HEK293 (cell line): ENCODE results near the gene PHLDB1.

ENCODE experiments used
- BCL11A ChIP-seq: fragments of 450-650 bp; formaldehyde crosslinking; IDR thresholded peaks from 2 replicates; pipeline ENCODE4 v1.5.1; 2016; ENCODE audit warnings: low read depth, missing biosample characterization, missing genetic modification characterization
- GFI1B ChIP-seq: fragments of 450-650 bp; formaldehyde crosslinking; IDR thresholded peaks from 2 replicates; pipeline ENCODE4 v1.5.1; 2016; ENCODE audit warnings: missing biosample characterization, missing genetic modification characterization
- KLF10 ChIP-seq: fragments of 450-650 bp; IDR thresholded peaks from 2 replicates; pipeline ENCODE4 v1.5.1; 2018; ENCODE audit warnings: missing biosample characterization, mild to moderate bottlenecking, missing genetic modification characterization
- KLF9 ChIP-seq: fragments of 450-650 bp; formaldehyde crosslinking; IDR thresholded peaks from 2 replicates; pipeline ENCODE4 v1.5.1; 2016; ENCODE audit warnings: missing biosample characterization, missing genetic modification characterization, low read depth
- RBAK ChIP-seq: fragments of 450-650 bp; formaldehyde crosslinking; IDR thresholded peaks from 2 replicates; pipeline ENCODE4 v1.5.1; 2016; ENCODE audit warnings: missing biosample characterization, missing genetic modification characterization
- SCRT1 ChIP-seq: fragments of 450-650 bp; formaldehyde crosslinking; IDR thresholded peaks from 2 replicates; pipeline ENCODE4 v1.5.1; 2016; ENCODE audit warnings: missing biosample characterization, missing genetic modification characterization, borderline replicate concordance
- SP2 ChIP-seq: fragments of 450-650 bp; formaldehyde crosslinking; IDR thresholded peaks from 2 replicates; pipeline ENCODE4 v1.5.1; 2016; ENCODE audit warnings: missing biosample characterization, missing genetic modification characterization
- SP3 ChIP-seq: fragments of 450-650 bp; formaldehyde crosslinking; IDR thresholded peaks from 2 replicates; pipeline ENCODE4 v1.5.1; 2016; ENCODE audit warnings: missing biosample characterization, missing genetic modification characterization
- SP7 ChIP-seq: fragments of 450-650 bp; formaldehyde crosslinking; IDR thresholded peaks from 2 replicates; pipeline ENCODE4 v1.5.1; 2016; ENCODE audit warnings: missing biosample characterization, missing genetic modification characterization
- ZBTB11 ChIP-seq: fragments of 450-650 bp; formaldehyde crosslinking; conservative IDR thresholded peaks from 2 replicates; pipeline ENCODE4 v1.5.1; 2016; ENCODE audit warnings: low read depth, missing biosample characterization, missing genetic modification characterization
- ZBTB8A ChIP-seq: fragments of 450-650 bp; formaldehyde crosslinking; IDR thresholded peaks from 2 replicates; pipeline ENCODE4 v1.5.1; 2016; ENCODE audit warnings: missing biosample characterization, missing genetic modification characterization
- ZFP37 ChIP-seq: fragments of 450-650 bp; formaldehyde crosslinking; IDR thresholded peaks from 2 replicates; pipeline ENCODE4 v1.5.1; 2016; ENCODE audit warnings: missing biosample characterization, missing genetic modification characterization
- ZNF341 ChIP-seq: fragments of 450-650 bp; formaldehyde crosslinking; IDR thresholded peaks from 2 replicates; pipeline ENCODE4; 2016; ENCODE audit warnings: low read depth, missing biosample characterization, missing genetic modification characterization
- ZNF362 ChIP-seq: fragments of 450-650 bp; formaldehyde crosslinking; IDR thresholded peaks from 2 replicates; pipeline ENCODE4 v1.5.1; 2016; ENCODE audit warnings: missing biosample characterization, missing genetic modification characterization
- ZNF561 ChIP-seq: fragments of 450-650 bp; IDR thresholded peaks from 2 replicates; pipeline ENCODE4 v1.5.1; 2018; ENCODE audit warnings: missing biosample characterization, missing genetic modification characterization, borderline replicate concordance
- ZNF701 ChIP-seq: fragments of 450-650 bp; formaldehyde crosslinking; IDR thresholded peaks from 2 replicates; pipeline ENCODE4 v1.5.1; 2016; ENCODE audit warnings: missing biosample characterization, missing genetic modification characterization
- ZNF785 ChIP-seq: fragments of 450-650 bp; formaldehyde crosslinking; IDR thresholded peaks from 2 replicates; pipeline ENCODE4 v1.5.1; 2016; ENCODE audit warnings: missing biosample characterization, missing genetic modification characterization
- ZNF837 ChIP-seq: fragments of 450-650 bp; formaldehyde crosslinking; IDR thresholded peaks from 2 replicates; pipeline ENCODE4 v1.5.1; 2016; ENCODE audit warnings: missing biosample characterization, missing genetic modification characterization
- TF ChIP-seq, protein P1 (sequence below): fragments of 450-650 bp; formaldehyde crosslinking; IDR thresholded peaks from 2 replicates; pipeline ENCODE4 v1.5.1; 2016; ENCODE audit warnings: missing biosample characterization, missing genetic modification characterization
- TF ChIP-seq, protein P2 (sequence below): fragments of 450-650 bp; formaldehyde crosslinking; IDR thresholded peaks from 2 replicates; pipeline ENCODE4 v1.5.1; 2017; ENCODE audit warnings: missing biosample characterization, missing genetic modification characterization
- TF ChIP-seq, protein P3 (sequence below): fragments of 450-650 bp; formaldehyde crosslinking; IDR thresholded peaks from 2 replicates; pipeline ENCODE4 v1.5.1; 2016; ENCODE audit warnings: missing biosample characterization, missing genetic modification characterization
- TF ChIP-seq, protein P4 (sequence below): fragments of 450-650 bp; formaldehyde crosslinking; IDR thresholded peaks from 2 replicates; pipeline ENCODE4 v1.5.1; 2016; ENCODE audit warnings: missing biosample characterization, missing genetic modification characterization, borderline replicate concordance
- TF ChIP-seq, protein P5 (sequence below): fragments of 450-650 bp; formaldehyde crosslinking; IDR thresholded peaks from 2 replicates; pipeline ENCODE4 v1.5.1; 2016; ENCODE audit warnings: missing biosample characterization, missing genetic modification characterization

Gene PHLDB1

DNA sequence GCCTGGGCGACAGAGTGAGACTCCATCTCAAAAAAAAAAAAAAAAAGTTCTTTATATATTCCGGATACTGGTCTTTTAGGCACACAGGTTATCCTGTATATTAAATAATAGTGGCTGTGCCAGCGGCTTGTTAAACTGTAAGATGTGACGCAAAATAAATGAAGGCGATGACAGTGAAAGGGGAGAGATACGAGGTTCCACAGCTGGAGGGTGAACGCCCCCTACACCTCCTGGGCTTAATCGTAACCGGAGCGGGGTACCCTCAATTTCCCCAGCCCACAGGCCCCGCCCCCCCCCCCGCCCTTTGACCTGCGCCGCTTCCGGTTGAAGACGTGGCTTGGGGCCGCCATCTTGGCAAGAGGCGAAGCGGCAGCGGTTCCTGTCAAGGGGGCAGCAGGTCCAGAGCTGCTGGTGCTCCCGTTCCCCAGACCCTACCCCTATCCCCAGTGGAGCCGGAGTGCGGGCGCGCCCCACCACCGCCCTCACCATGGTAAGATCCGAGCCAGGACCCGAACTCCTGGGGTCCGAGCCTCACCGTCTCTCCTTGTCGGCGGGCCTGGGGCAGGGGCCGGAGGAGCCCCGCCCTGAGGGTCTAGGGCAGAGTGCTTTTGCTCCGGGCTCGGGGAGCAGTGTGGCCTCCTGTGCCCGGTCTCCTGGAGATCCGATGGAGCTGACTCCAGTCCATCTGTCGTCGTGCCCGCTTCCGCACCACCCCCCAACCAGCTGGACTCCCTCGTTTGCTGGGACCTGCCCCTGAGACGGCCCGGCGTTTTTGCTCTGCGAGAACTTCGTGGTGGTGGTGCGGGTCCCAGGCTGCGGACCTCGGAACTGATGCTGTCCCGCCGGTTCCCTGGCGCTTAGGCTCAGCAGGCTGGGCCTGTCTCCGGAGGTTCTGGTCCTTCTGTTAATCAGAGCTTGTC lies 35.1 kb upstream of the PHLDB1 start, which contains the start of gene ARCN1 (continued):
- TF ChIP-seq, protein P1, sequence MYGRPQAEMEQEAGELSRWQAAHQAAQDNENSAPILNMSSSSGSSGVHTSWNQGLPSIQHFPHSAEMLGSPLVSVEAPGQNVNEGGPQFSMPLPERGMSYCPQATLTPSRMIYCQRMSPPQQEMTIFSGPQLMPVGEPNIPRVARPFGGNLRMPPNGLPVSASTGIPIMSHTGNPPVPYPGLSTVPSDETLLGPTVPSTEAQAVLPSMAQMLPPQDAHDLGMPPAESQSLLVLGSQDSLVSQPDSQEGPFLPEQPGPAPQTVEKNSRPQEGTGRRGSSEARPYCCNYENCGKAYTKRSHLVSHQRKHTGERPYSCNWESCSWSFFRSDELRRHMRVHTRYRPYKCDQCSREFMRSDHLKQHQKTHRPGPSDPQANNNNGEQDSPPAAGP (tag by site-specific recombination), result no peak
- TF ChIP-seq, protein P2, sequence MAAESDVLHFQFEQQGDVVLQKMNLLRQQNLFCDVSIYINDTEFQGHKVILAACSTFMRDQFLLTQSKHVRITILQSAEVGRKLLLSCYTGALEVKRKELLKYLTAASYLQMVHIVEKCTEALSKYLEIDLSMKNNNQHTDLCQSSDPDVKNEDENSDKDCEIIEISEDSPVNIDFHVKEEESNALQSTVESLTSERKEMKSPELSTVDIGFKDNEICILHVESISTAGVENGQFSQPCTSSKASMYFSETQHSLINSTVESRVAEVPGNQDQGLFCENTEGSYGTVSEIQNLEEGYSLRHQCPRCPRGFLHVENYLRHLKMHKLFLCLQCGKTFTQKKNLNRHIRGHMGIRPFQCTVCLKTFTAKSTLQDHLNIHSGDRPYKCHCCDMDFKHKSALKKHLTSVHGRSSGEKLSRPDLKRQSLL (tag by site-specific recombination), result 0 out of 2 replicates have a peak, but pooled peaks have one; percentile 23
- TF ChIP-seq ZNF701 (no peak), KLF10 (tag by site-specific recombination) (no peak), ZNF341 (tag by site-specific recombination) (no peak), KLF9 (tag by site-specific recombination) (peak; percentile 67), SCRT1 (tag by site-specific recombination) (no peak), GFI1B (no peak), SP3 (peak; percentile 54; the same call in 1 of the 2 replicates), ZNF785 (no peak), ZNF362 (peak; percentile 83), SP2 (tag by site-specific recombination) (peak; percentile 51), RBAK (tag by site-specific recombination) (no peak), SP7 (peak; percentile 28; the same call in 1 of the 2 replicates), BCL11A (0 out of 2 replicates have a peak, but pooled peaks have one; percentile 31), ZBTB8A (tag by site-specific recombination) (peak; percentile 53), ZFP37 (tag by site-specific recombination) (0 out of 2 replicates have a peak, but pooled peaks have one; percentile 58), ZNF561 (tag by site-specific recombination) (no peak), ZBTB11 (peak; percentile 38), ZNF837 (tag by site-specific recombination) (no peak)
- TF ChIP-seq, protein P3, sequence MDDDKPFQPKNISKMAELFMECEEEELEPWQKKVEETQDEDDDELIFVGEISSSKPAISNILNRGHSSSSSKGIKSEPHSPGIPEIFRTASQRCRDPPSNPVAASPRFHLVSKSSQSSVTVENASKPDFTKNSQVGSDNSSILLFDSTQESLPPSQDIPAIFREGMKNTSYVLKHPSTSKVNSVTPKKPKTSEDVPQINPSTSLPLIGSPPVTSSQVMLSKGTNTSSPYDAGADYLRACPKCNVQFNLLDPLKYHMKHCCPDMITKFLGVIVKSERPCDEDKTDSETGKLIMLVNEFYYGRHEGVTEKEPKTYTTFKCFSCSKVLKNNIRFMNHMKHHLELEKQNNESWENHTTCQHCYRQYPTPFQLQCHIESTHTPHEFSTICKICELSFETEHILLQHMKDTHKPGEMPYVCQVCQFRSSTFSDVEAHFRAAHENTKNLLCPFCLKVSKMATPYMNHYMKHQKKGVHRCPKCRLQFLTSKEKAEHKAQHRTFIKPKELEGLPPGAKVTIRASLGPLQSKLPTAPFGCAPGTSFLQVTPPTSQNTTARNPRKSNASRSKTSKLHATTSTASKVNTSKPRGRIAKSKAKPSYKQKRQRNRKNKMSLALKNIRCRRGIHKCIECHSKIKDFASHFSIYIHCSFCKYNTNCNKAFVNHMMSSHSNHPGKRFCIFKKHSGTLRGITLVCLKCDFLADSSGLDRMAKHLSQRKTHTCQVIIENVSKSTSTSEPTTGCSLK (tag by site-specific recombination), result no peak
- TF ChIP-seq, protein P4, sequence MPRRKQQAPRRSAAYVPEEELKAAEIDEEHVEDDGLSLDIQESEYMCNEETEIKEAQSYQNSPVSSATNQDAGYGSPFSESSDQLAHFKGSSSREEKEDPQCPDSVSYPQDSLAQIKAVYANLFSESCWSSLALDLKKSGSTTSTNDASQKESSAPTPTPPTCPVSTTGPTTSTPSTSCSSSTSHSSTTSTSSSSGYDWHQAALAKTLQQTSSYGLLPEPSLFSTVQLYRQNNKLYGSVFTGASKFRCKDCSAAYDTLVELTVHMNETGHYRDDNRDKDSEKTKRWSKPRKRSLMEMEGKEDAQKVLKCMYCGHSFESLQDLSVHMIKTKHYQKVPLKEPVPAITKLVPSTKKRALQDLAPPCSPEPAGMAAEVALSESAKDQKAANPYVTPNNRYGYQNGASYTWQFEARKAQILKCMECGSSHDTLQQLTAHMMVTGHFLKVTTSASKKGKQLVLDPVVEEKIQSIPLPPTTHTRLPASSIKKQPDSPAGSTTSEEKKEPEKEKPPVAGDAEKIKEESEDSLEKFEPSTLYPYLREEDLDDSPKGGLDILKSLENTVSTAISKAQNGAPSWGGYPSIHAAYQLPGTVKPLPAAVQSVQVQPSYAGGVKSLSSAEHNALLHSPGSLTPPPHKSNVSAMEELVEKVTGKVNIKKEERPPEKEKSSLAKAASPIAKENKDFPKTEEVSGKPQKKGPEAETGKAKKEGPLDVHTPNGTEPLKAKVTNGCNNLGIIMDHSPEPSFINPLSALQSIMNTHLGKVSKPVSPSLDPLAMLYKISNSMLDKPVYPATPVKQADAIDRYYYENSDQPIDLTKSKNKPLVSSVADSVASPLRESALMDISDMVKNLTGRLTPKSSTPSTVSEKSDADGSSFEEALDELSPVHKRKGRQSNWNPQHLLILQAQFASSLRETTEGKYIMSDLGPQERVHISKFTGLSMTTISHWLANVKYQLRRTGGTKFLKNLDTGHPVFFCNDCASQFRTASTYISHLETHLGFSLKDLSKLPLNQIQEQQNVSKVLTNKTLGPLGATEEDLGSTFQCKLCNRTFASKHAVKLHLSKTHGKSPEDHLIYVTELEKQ (tag by site-specific recombination), result no peak
- TF ChIP-seq, protein P5, sequence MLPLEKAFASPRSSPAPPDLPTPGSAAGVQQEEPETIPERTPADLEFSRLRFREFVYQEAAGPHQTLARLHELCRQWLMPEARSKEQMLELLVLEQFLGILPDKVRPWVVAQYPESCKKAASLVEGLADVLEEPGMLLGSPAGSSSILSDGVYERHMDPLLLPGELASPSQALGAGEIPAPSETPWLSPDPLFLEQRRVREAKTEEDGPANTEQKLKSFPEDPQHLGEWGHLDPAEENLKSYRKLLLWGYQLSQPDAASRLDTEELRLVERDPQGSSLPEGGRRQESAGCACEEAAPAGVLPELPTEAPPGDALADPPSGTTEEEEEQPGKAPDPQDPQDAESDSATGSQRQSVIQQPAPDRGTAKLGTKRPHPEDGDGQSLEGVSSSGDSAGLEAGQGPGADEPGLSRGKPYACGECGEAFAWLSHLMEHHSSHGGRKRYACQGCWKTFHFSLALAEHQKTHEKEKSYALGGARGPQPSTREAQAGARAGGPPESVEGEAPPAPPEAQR (tag by site-specific recombination), result no peak
